ENCODE measurements around the gene GCNT2. TPM values are rescaled to one million over a fixed set of nuclear protein-coding genes. Genes with fewer than 3 reads are reported as not detected.

Gene GCNT2
- total RNA-seq, 1 donor from 2014 or later, result 32.2 TPM

- Histone ChIP-seq H3K4me1 (peaks cover 49% of the 10 kb centered on the region), H3K4me3 (no peak overlapping the region)
Measured at GRCh38 chr6:10534419-10534762, 13.2 kb downstream of the GCNT2 start.

GRCh38 chr6:10535193-10535592, 14.0 kb downstream of the GCNT2 start:
- intact Hi-C loops (cut with DNase I), result no loop called here
- Histone ChIP-seq H3K27ac (no peak overlapping the region), H3K36me3 (no peaks in the 10 kb centered on the region), H3K4me3 (no peak overlapping the region), H3K27me3 (ENCODE audit: low read depth) (no peaks in the 10 kb centered on the region), H3K9me3 (no peaks in the 10 kb centered on the region), H3K4me1 (peaks cover 47% of the 10 kb centered on the region)
- no peak for TF ChIP-seq CTCF (IDR thresholded peaks at IDR 0.05)
- DNase-seq (no peak), ATAC-seq (peak in 1 of 2 donors; percentile 27)

More at GRCh38 chr6:10534419-10534762, 13.2 kb downstream of the GCNT2 start:
- Histone ChIP-seq H3K27ac (no peak overlapping the region), H3K27me3 (ENCODE audit: low read depth) (no peaks in the 10 kb centered on the region), H3K9me3 (no peaks in the 10 kb centered on the region), H3K36me3 (no peaks in the 10 kb centered on the region)
- DNase-seq (no peak), ATAC-seq (no peak)
- TF ChIP-seq CTCF (IDR thresholded peaks at IDR 0.05), result no peak
- intact Hi-C loops (cut with DNase I), result no loop called here

GRCh38 chr6:10537726-10538125, 16.6 kb downstream of the GCNT2 start:
- Histone ChIP-seq H3K36me3 (no peaks in the 10 kb centered on the region), H3K27me3 (ENCODE audit: low read depth) (no peaks in the 10 kb centered on the region), H3K4me3 (no peak overlapping the region), H3K4me1 (peaks cover 23% of the 10 kb centered on the region), H3K9me3 (no peaks in the 10 kb centered on the region), H3K27ac (no peak overlapping the region)
- TF ChIP-seq CTCF (IDR thresholded peaks at IDR 0.05), result no peak
- no peak for DNase-seq
- ATAC-seq, result no peak
- intact Hi-C loops (cut with DNase I), result no loop called here

GRCh38 chr6:10540073-10540746, 19.1 kb downstream of the GCNT2 start:
- no peak for TF ChIP-seq CTCF (IDR thresholded peaks at IDR 0.05)
- ATAC-seq, result no peak
- no peaks in the 10 kb centered on the region for H3K27me3 ChIP-seq (ENCODE audit: low read depth)
- H3K9me3 ChIP-seq, result no peaks in the 10 kb centered on the region
- H3K4me1 ChIP-seq, result peaks cover 6% of the 10 kb centered on the region
- no peak overlapping the region for H3K27ac ChIP-seq
- H3K4me3 ChIP-seq, result no peak overlapping the region
- intact Hi-C loops (cut with DNase I), result no loop called here
- DNase-seq, result no peak
- no peaks in the 10 kb centered on the region for H3K36me3 ChIP-seq

GRCh38 chr6:10541591-10541990, 20.4 kb downstream of the GCNT2 start:
- no peak overlapping the region for H3K4me3 ChIP-seq
- H3K27me3 ChIP-seq (ENCODE audit: low read depth), result no peaks in the 10 kb centered on the region
- no peaks in the 10 kb centered on the region for H3K4me1 ChIP-seq
- H3K27ac ChIP-seq, result no peak overlapping the region
- intact Hi-C loops (cut with DNase I), result no loop called here
- no peak for ATAC-seq
- H3K36me3 ChIP-seq, result no peaks in the 10 kb centered on the region
- DNase-seq, result no peak
- TF ChIP-seq CTCF (IDR thresholded peaks at IDR 0.05), result no peak
- no peaks in the 10 kb centered on the region for H3K9me3 ChIP-seq

Data from lower lobe of right lung (tissue), 2 donors.